OCI-LY7 (cell line): ENCODE data around the gene IGLL5.

Source experiments
- EZH2phosphoT487 ChIP-seq: fragments of 200-600 bp; sonication (generic); IDR thresholded peaks from 2 replicates; pipeline ENCODE4 v1.6.1; 2018; ENCODE audit warnings: low read depth, borderline replicate concordance, mild to moderate bottlenecking, mixed run types, antibody characterized with exemption, low read length, moderate library complexity, mixed read lengths
- TF ChIP-seq, protein P1 (sequence below): fragments of 200-600 bp; sonication (generic); conservative IDR thresholded peaks from 2 replicates; pipeline ENCODE4 v1.5.1; 2014; ENCODE audit warnings: mild to moderate bottlenecking, antibody characterized with exemption, low read length, moderate library complexity, mixed read lengths

DNA sequence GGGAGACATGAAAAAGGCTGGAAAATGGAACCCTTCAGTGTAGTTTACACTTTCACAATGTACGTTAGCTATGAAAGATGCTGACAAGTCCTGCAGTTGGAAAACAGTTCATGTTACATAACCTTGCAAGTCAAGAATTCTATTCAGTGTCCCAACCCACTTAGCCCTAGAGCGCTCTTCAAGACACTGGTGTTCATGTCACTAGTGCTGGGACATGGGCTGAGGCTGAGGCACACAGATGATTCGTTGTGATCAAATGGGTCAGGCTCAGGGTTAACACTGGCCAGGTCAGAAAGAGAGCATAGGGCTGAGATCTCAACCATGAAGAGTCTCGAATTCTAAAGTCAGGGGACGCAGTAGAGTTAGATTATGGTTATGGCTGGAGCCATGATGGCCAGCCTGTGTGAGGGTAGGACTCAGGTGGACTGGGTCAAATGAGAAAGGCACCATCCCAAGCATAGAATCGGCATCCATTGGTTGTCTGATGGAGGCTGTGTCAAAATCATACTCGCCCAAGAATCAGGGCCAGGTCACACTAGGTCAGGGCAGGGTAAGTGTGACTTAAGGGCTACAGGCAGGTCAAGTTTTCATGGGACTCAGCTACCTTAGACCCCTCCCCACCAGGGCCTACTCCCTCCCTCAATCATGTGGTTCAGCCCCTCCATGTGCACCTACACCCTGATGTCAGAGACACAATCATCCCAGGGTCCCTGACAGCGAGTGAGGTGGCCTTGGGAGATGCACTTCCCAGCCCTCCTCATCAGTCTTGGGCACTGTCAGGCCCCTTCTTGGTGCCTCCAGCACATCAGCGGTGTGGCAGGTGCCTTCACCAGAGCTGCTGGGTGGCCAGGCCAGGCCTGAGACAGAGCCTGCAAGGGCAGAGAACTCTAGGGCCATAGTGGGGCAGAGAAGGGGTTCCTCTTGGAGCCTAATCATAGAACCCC lies 20.2 kb downstream of the IGLL5 start:
- TF ChIP-seq, protein P1, sequence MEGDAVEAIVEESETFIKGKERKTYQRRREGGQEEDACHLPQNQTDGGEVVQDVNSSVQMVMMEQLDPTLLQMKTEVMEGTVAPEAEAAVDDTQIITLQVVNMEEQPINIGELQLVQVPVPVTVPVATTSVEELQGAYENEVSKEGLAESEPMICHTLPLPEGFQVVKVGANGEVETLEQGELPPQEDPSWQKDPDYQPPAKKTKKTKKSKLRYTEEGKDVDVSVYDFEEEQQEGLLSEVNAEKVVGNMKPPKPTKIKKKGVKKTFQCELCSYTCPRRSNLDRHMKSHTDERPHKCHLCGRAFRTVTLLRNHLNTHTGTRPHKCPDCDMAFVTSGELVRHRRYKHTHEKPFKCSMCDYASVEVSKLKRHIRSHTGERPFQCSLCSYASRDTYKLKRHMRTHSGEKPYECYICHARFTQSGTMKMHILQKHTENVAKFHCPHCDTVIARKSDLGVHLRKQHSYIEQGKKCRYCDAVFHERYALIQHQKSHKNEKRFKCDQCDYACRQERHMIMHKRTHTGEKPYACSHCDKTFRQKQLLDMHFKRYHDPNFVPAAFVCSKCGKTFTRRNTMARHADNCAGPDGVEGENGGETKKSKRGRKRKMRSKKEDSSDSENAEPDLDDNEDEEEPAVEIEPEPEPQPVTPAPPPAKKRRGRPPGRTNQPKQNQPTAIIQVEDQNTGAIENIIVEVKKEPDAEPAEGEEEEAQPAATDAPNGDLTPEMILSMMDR = no peak
- TF ChIP-seq EZH2phosphoT487 = no peak
